Kidney capillary endothelial cell (primary cell): ENCODE results near the gene CAMKK1.

Experiments used
- DNase-seq: peaks from one replicate; pipeline ENCODE4 v3.0.0-alpha.2; 2018; ENCODE audit warnings: low spot score

Gene CAMKK1

GRCh38 chr17:3893003-3893719, at the start of gene CAMKK1:
Gene CAMKK1, minus strand, starts transcription at chr17:3893053. Its CDS starts 7,366 bp downstream, at chr17:3885687.
- peak; percentile 78 for DNase-seq

GRCh38 chr17:3940965-3941698, 48.3 kb upstream of the CAMKK1 start:
- no peak for DNase-seq

- no peak for DNase-seq
Measured at GRCh38 chr17:3937359-3937758, 44.5 kb upstream of the CAMKK1 start.

- DNase-seq, result no peak
Measured at GRCh38 chr17:3935825-3936355, 43.0 kb upstream of the CAMKK1 start.

GRCh38 chr17:3935140-3935542, 42.3 kb upstream of the CAMKK1 start:
- peak; percentile 80 for DNase-seq

GRCh38 chr17:3929764-3930163, 36.9 kb upstream of the CAMKK1 start:
- DNase-seq, result no peak

GRCh38 chr17:3929181-3929580, 36.3 kb upstream of the CAMKK1 start:
- DNase-seq, result no peak

- DNase-seq, result no peak
Measured at GRCh38 chr17:3928406-3928805, 35.6 kb upstream of the CAMKK1 start.

- no peak for DNase-seq
Measured at GRCh38 chr17:3927628-3928340, 34.9 kb upstream of the CAMKK1 start.

GRCh38 chr17:3926860-3927627, 34.2 kb upstream of the CAMKK1 start:
- DNase-seq, result no peak

GRCh38 chr17:3925684-3926485, 33.0 kb upstream of the CAMKK1 start:
- DNase-seq, result no peak

- no peak for DNase-seq
Measured at GRCh38 chr17:3924512-3925350, 31.9 kb upstream of the CAMKK1 start.

- no peak for DNase-seq
Measured at GRCh38 chr17:3923466-3924190, 30.8 kb upstream of the CAMKK1 start.

GRCh38 chr17:3922765-3923164, 29.9 kb upstream of the CAMKK1 start:
- no peak for DNase-seq

GRCh38 chr17:3921502-3922319, 28.9 kb upstream of the CAMKK1 start:
- DNase-seq, result no peak

GRCh38 chr17:3921006-3921405, 28.2 kb upstream of the CAMKK1 start:
- no peak for DNase-seq

GRCh38 chr17:3919123-3919624, 26.3 kb upstream of the CAMKK1 start:
- no peak for DNase-seq

- no peak for DNase-seq
Measured at GRCh38 chr17:3918372-3919122, 25.7 kb upstream of the CAMKK1 start.
